Renal pelvis (tissue), 12 donors: ENCODE data around the gene CDKN2B-AS1. TPM values are rescaled to one million over a fixed set of nuclear protein-coding genes. Genes with fewer than 3 reads are reported as not detected.
"Not testable (repeated sequence)": the region's sequence is repeated elsewhere in the genome, so short reads cannot be mapped to it uniquely, and the experiment has no call there.

Source experiments
- DNase-seq: peaks from one replicate; pipeline ENCODE4 v3.0.0-alpha.2; 2013
- long read RNA-seq, 16 experiments: transcript quantifications; one replicate each; lab custom pipeline, GENCODE V29; 2026
- polyA plus RNA-seq, 3 donors: library from polyadenylated mRNA; unstranded; fragments of 120-200 nt; gene quantifications; one replicate each; pipeline ENCODE4 v1.2.1, GENCODE V29; 2013; ENCODE audit not compliant: insufficient read length in 3 of 3

The CDKN2B-AS1 gene
- polyA plus RNA-seq, result under 1 TPM in 2 of 3 donors, not detected in 1; 0.12 to 0.13 TPM
- long read RNA-seq, donor 1, result 0 reads
- long read RNA-seq, donor 2, result 0 reads
- long read RNA-seq, donor 3, result 0 reads
- long read RNA-seq, donor 4, result 0 reads
- long read RNA-seq, donor 5, result 0 reads
- long read RNA-seq, donor 6, result 0 reads
- long read RNA-seq, donor 7, result 0 reads
- long read RNA-seq, donor 8, result 0 reads
- long read RNA-seq, donor 9, result 0 reads
- long read RNA-seq, donor 10, result 0 reads
- long read RNA-seq, donor 11, result 0 reads
- long read RNA-seq, donor 12, result 0 reads
- long read RNA-seq, donor 13, result 0 reads
- long read RNA-seq, donor 14, result 0 reads
- long read RNA-seq, donor 15, transcript CDKN2B-AS1-219 (2 exons, 1,653 nt), result major isoform, 5 of 5 reads
- long read RNA-seq, donor 15, partial matches to known transcripts, result 0 of 5 reads
- long read RNA-seq, donor 15, other reads (novel, unspliced or antisense), result 0 of 5 reads
- long read RNA-seq, donor 16, result 0 reads

DNA sequence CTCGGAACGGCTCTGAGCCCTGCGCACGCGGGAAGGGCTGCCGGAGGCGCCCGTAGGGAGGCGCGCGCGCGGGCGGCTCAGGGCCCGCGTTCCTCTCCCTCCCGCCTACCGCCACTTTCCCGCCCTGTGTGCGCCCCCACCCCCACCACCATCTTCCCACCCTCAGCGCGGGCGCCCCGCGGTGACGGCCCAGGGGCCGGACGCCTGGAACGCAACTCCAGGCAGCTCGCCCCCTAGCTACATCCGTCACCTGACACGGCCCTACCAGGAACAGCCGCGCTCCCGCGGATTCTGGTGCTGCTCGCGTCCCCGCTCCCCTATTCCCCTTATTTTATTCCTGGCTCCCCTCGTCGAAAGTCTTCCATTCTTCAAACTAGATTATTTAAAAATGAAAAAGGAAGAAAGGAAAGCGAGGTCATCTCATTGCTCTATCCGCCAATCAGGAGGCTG is at the start of gene CDKN2B-AS1:
CDKN2B-AS1 (plus strand) TSS at position 236 of the 450 bp plus-strand sequence.
- DNase-seq, result no peak

GRCh38 chr9:21945606-21946005 is 49.0 kb upstream of the CDKN2B-AS1 start:
- no peak for DNase-seq

DNA sequence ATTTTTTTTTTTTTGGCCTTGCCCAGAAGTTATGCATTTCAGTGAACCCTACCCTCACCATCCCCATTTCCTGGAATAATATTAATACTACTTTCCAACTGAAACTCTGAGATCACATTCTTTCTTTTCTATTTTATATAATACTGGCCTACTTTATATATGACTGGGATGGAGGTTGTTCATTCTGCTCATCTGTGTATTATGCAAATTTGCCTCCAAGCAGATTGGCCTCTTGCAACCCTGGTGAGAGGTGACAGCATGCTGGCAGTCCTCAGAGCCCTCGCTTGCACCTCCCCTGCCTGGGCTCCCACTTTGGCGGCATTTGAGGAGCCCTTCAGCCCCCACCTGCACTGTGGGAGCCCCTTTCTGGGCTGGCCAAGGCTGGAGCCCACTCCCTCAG is 35.8 kb upstream of the CDKN2B-AS1 start:
- no peak for DNase-seq

- not testable (repeated sequence) for DNase-seq
Observed at GRCh38 chr9:21959268-21959667, 35.3 kb upstream of the CDKN2B-AS1 start.

GRCh38 chr9:21961569-21961968 is 33.0 kb upstream of the CDKN2B-AS1 start:
- no peak for DNase-seq

DNA sequence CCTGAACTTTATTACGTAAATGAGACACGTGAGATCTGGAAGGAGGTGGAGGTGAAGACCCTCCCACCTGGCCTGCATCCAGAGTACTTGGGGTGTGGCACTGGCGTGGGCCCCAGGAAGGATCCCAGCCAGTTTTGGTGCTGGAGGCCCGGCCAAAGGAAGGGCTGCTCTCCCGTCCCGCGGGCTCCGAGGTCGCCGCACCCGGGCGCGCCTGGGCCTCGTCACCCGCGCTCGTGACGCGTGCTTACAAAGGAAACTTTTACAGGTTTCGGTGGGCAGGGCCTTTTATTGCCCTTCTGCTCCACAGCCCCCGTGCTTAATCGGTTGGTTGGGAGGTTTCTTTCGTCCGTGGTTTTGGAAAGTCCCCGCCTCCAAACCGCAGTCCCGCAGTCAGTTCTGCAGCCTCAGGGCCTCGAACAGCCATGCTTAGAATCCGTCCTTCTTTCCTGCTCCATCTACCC is 29.6 kb upstream of the CDKN2B-AS1 start:
- no peak for DNase-seq

DNA sequence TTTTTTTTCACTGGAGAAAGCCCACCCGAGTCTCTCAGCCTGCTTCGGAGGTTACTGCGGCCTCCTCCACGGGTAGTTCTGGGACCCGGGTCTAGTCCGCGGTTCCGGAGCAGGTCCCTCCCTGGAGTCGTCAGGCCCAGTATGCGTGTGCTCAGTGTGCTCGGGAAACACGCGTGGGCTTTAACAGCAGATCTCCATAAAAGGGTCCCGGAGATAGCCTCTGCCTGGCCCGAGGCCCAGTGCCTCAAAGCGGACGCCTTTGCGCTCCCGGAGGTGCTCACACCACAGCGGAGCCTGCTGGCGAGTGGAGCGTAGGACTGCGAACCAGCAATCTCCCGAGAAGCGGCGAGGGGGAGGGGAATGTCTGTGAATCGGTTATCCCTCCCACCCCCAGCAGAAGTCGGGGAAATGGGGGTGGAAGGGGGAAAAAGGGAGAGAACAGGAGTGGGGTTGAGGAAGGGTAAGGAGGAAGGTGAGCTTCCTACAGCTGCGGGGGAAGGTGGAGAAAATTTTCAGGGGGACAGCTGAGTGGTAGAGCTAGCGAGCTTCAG is 29.1 kb upstream of the CDKN2B-AS1 start:
- DNase-seq, result no peak

- no peak for DNase-seq
Observed at GRCh38 chr9:21966140-21966851, 28.3 kb upstream of the CDKN2B-AS1 start.

GRCh38 chr9:21967169-21967568 is 27.4 kb upstream of the CDKN2B-AS1 start:
- DNase-seq, result no peak

- no peak for DNase-seq
Observed at GRCh38 chr9:21967702-21968101, 26.9 kb upstream of the CDKN2B-AS1 start.

- DNase-seq, result no peak
Observed at GRCh38 chr9:21968331-21969010, 26.1 kb upstream of the CDKN2B-AS1 start.

- no peak for DNase-seq
Observed at GRCh38 chr9:21969011-21969940, 25.3 kb upstream of the CDKN2B-AS1 start.

DNA sequence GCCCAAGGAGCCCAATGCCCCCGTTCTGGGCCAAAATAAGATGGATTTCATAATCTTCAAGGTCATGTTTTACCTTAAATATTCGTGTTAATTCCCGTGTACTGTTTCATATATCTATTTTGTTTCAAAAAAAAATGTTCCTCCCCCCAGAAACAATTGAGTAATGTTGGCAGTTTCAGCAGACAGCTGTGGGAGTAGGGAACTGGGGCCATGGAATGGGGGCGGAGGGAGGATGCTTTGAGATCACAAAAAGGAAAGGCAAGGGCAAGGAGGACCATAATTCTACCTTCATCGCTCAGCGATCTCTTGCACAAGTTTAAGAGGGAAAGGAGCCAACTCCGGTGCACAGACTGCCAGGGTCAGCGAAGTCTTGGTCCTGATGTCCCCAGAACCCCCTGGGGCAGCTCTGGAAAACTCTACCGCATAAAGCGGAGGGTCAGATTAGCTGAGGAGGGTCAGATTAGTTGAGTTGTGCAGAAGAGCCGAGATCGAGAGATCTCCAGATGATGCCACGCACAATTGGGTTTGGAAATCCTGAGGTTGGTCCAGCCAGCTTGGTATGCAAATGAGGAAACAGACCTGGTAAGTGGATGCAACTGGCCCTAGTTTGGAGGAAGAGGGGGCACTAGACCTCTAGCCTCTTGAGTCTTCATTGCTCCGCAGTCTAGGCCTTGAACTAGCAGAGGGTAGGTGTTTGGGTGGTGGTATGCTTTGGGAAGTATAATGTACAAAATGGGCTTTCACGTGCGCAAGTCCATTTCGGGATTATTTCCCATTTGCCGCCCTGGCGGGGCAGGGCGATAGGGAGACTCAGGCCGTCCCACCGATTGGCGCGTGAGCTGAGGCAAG is 24.4 kb upstream of the CDKN2B-AS1 start:
- no peak for DNase-seq

- no peak for DNase-seq
Observed at GRCh38 chr9:21970800-21971640, 23.6 kb upstream of the CDKN2B-AS1 start.

GRCh38 chr9:21972361-21972760 is 22.2 kb upstream of the CDKN2B-AS1 start:
- no peak for DNase-seq

GRCh38 chr9:21974343-21974721 is 20.3 kb upstream of the CDKN2B-AS1 start:
- DNase-seq, result no peak

DNA sequence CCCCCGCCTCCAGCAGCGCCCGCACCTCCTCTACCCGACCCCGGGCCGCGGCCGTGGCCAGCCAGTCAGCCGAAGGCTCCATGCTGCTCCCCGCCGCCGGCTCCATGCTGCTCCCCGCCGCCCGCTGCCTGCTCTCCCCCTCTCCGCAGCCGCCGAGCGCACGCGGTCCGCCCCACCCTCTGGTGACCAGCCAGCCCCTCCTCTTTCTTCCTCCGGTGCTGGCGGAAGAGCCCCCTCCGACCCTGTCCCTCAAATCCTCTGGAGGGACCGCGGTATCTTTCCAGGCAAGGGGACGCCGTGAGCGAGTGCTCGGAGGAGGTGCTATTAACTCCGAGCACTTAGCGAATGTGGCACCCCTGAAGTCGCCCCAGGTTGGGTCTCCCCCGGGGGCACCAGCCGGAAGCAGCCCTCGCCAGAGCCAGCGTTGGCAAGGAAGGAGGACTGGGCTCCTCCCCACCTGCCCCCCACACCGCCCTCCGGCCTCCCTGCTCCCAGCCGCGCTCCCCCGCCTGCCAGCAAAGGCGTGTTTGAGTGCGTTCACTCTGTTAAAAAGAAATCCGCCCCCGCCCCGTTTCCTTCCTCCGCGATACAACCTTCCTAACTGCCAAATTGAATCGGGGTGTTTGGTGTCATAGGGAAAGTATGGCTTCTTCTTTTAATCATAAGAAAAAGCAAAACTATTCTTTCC is 19.7 kb upstream of the CDKN2B-AS1 start:
- no peak for DNase-seq

GRCh38 chr9:21976334-21976875 is 18.2 kb upstream of the CDKN2B-AS1 start:
- no peak for DNase-seq
